Skin epidermis (tissue), 12 donors: ENCODE results near the gene PGLYRP3.
A peak's percentile ranks its signal among the peaks of the same experiment; 100 is the strongest.
"Not testable (repeated sequence)": the region's sequence is repeated elsewhere in the genome, so short reads cannot be mapped to it uniquely, and the experiment has no call there.

Experiments used
- H3K27ac ChIP-seq, 21 experiments: fragments of 200-600 bp; sonication (generic) in 11 of 21; one replicate each; pipeline ENCODE4 v1.5.0; 2020; ENCODE audit warnings: mild to moderate bottlenecking in 3 of 21, inconsistent platforms in 2 of 21, moderate library complexity in 2 of 21
- H3K4me3 ChIP-seq, 7 experiments: fragments of 200-600 bp; sonication (generic) in 2 of 7; one replicate each; pipeline ENCODE4 v1.5.0; 2020; ENCODE audit warnings: inconsistent platforms in 2 of 7, mild to moderate bottlenecking in 2 of 7, moderate library complexity in 1 of 7

The PGLYRP3 gene

DNA sequence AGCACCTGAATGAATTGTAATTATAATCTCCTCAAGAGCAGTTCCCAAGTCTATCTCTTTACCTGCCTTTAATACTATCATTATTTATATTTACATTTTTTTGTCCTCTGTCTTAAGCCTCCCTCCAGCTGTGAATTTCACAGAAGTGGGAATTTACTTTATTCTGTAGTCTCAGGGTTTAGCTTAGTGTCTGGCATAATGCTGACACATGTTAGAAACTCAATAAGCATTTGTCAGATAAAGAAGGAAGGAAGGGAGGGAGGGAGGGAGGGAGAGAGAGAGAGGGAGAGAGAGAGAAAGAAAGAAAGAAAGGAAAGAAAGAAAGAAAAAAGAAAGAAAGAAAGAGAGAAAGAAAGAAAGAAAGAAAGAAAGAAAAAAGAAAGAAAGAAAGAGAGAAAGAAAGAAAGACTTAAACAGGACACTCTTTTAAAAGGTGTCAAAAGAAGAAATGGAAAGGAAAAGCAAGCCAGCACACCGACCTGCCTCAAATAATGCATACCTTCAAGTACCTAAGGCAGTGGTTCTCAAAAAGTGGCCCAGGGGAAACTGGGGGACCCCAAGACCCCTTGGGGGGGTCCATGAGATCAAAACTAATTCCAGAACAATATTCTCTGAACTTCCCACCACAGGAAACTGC is 37.7 kb upstream of the PGLYRP3 start:
- peak overlapping the region in 1 of 21 experiments; percentile 76 for H3K27ac ChIP-seq
- H3K4me3 ChIP-seq, result no peak overlapping the region

DNA sequence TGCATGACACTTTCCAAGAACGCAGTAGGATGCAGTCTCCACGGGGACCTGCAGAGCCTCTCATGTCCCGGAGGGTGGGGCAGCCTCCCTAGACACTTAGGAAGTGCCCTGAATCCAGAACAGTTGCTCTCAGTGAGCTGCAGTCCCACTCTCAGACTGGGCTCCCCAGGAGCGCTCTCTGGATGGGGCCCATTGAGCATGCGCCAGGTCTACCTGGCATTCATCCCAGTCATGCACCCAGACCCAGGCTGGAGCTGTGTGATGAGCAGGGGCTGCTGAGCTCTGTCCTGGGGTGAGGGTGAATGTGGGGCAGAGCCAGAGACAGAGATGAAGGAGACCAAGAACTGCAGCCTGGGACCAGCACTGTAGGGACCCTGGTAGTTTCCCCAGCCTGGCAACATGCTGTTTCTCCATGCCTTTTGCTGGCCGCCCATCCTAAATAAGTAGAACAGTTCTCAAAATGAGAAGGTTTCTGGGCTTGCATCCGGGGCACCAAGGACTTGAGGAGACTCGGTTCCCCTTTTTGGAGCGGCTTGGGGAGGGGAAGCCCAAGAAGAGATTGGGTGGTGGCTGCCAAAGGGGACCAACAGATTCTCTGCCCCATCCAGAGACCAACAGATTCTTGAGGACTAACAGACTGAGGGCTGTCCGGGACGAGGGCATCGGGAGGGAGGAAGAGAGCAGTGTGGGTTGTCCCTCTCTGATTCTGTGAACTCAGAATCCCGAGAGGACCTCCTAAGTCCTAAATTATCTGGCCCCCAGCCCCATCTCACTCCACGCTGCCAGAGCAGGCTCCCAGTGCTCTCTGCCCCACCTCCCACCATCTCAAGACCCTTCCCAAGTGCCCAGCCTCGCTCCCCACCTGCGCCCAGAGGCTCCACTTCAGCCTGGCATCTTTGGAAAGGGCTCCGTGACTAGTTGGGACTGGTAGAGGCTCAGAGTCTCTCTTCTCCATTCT is 36.9 kb upstream of the PGLYRP3 start:
- peak overlapping the region in 9 of 21 experiments; percentile 3 to 76 (median 48) for H3K27ac ChIP-seq
- H3K4me3 ChIP-seq, result no peak overlapping the region

DNA sequence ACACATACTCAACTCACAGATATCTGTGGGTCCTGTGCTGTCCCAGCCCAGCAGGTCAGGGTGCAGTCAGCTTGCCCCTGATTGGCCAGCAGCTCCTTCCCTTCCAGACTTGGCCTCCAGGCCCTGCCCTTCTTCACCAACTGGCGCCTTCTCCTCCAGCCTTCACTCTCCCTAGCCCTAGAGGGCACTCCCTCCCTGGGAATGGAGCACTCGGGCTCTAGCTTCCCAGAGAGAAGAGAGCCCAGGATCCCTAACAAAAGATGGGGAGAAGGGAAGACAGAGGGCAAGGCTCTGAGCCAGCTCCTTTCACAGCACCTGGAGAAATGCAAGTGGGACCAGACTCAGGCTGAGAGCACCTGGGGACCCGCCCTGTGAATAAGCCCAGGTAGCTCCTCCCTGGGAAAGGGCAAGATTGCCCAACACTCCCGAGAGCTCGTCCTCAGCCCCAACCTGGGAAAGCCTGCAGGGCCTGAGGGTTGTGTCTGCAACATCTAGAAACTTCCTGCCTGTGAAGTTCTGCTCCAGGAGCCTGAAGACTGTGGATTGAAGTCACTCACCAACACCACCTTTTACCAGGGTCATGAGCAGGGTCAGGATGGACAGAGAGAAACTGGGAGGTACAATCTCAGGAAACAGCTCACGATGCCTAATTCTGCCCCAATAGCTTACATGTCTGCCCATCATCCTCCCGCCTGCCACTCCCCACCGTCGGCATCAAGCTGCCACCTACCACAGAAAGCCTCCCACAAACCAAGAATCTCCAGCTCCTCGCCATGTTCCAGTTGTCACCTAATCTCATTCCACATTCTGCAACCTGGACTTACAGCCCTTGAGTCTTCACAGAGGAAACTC is 36.0 kb upstream of the PGLYRP3 start, which contains the start of gene PGLYRP4:
Gene PGLYRP4 (minus strand): TSS at position 331 of the 852 bp plus-strand sequence. CDS start 909 bp downstream, outside the sequence.
- H3K27ac ChIP-seq, result peak within 1 kb of the TSS in 13 of 21 experiments; percentile 8 to 76 (median 39)

DNA sequence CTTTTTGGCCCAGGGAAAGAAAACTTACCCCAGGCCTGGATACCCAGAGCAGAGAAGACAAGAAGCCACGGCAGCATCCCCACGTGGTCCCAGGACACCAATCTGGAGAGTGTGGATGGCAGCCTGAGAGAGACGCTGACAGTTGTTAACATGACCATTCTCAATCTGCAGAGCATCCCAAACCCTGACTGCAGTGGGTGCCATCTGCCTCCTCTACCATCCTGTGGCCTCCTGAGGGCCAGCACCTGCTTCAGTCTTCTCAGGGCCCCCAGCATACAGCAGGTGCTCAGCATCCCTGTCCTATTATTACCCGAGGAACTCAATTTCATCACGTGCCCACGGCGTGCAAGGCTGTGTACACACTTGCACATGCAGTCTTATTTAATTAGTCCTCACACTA is 35.1 kb upstream of the PGLYRP3 start:
- Histone ChIP-seq H3K27ac (peak overlapping the region in 9 of 21 experiments; percentile 8 to 76 (median 32)), H3K4me3 (peak overlapping the region in 2 of 7 experiments; percentile 15 to 24)

More for the DNA sequence above, 36.0 kb upstream of the PGLYRP3 start, which contains the start of gene PGLYRP4:
- peak within 1 kb of the TSS in 2 of 7 experiments; percentile 15 to 24 for H3K4me3 ChIP-seq

DNA sequence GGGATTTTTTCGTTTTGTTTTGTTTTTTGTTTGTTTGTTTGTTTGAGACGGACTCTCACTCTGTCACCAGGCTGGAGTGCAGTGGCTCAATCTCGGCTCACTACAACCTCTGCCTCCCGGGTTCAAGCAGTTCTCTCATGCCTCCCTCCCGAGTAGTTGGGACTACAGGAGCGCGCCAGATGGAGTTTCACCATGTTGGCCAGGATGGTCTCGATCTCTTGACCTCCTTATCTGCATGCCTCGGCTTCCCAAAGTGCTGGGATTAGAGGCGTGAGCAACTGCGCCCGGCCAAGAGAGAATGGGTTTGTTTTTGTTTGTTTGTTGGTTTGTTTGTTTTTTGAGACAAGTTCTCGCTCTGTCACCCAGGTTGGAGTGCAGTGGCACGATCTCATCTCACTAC is 34.3 kb upstream of the PGLYRP3 start:
- H3K4me3 ChIP-seq, result not testable (repeated sequence)
- H3K27ac ChIP-seq, result peak overlapping the region in 2 of 21 experiments; percentile 14 to 76

DNA sequence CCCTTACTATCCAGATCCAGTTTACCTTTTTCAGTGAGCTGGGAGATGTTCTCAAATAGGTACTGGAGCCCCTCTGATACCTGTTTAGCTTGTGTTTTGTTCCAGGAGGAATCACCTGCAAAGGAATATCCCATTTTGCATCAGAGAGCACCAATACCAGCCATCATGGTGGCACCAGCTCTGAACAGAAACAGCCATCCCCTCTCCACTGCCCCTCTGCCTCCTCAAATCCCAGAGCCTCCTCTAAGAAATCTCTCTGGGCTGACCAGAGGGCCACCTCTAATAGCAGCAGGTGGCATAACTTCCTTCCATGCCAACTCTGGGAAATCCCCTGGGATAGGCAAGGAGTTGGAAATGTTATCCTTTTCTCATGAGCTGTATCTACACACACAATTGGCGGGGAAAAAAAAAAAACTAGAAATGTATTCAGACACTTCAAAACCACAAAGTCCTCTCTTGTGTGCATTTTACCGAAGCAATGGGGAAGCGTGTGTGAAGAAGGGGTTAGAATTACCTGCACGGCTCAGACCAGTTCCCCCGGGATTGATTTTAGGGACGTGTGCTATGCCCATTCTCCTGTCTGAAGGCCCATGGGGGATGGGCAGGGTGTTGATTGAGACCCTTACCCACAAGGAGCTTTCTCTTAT is 33.4 kb upstream of the PGLYRP3 start:
- no peak overlapping the region for H3K4me3 ChIP-seq
- H3K27ac ChIP-seq, result peak overlapping the region in 1 of 21 experiments; percentile 22

DNA sequence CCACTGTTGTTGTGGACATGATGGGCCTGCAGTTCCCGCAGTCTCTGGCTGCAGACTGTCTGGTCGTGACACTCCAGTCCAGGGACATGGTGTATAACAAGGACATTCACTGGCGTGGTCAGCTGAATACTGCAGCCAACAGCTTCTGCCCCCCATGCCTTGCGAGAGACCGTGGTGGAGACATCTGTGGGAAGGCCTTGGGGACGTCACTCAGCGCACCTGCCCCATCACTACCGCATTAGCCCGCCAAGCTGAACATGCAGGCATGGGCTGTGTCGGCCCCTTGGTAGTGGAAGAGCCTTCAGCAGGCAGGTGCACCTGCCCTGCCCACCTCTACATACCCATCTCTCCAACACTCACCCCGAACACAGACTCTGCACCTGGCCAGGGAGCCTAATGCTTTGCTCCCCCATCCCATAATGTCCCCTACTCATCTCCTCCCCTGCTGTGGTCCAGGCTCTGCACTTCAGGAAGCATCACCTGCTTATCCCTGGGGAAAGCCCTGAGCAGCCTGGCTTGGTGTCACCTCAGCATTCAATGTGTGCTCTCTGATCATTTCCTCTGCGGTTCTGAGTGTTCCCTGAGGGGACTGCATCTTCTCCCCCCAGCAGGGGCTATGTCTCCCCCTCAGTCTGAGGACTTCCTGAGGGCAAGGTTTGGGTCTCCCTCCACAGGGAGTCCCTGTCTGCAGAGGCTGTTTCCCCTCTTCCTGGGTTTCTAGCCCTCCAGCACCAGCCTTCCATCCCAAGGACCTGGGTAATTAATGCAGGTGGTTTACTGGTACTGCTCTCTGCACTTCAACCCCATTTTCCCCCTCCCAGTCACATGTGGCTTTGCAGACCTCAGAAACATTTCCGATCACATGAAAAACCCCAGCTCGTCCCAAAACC is 32.7 kb upstream of the PGLYRP3 start:
- H3K27ac ChIP-seq, result peak overlapping the region in 2 of 21 experiments; percentile 62 to 76

DNA sequence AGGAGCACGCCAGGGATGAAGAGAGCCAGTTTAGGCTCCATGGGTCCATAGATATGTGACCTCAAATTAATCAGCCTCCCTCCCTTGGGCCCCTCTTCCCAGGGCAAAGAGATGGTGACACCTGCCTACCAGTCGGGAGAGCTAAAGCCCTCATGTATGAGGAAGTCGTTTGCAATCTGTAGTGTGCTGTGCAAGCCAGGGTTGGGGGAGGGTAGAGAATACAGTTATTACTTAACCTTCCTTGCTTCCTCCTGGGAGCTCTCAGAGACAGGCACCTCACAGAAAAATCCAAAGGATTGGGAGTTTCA is 31.9 kb upstream of the PGLYRP3 start:
- peak overlapping the region in 11 of 21 experiments; percentile 32 to 76 (median 45) for H3K27ac ChIP-seq

More for the DNA sequence above, 32.7 kb upstream of the PGLYRP3 start:
- H3K4me3 ChIP-seq, result no peak overlapping the region

DNA sequence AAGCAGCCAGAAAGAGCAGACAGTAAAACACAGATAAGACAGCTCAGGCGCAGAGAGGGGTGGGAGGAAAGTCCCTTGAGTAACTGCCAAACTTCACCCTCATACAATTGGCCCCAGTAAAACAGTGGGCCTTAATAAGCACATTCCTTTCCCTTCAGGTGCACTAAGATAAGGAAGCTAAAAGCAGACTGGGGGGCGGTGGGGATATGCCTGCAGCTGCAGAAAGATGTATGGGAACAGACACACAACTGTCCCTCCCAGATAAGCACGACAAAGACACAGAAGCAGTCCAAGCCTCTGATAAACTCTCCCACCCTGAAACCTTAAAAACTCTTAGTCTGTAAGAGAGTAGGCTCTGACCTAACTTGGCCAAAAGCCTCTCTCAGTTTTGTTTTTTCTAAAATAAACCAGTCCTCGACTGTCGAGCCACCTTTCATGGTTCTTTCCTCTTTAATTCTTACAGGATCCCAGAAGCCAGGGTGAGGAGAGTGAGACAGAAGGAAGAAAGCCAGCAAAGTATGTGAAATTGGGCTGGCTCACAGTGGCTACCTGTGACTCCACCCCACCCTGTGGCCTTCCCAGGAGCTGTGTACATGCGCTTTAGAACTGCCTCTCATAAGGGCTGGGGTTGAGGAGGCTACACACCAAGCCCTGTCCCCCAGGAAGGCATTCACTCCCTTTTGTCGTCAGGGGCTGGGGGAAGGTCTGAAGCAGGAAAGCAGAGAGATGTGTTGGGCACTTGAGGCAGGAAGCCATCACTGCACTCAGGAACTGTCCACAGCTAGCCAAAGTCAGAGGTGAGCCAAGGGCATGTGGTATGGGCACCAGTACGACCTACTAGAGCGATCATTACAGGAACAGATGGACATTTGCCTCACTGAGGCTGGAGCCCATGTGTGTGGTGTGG is 31.3 kb upstream of the PGLYRP3 start:
- Histone ChIP-seq H3K27ac (peak overlapping the region in 15 of 21 experiments; percentile 2 to 76 (median 47)), H3K4me3 (no peak overlapping the region)

More for the DNA sequence above, 31.9 kb upstream of the PGLYRP3 start:
- H3K4me3 ChIP-seq, result no peak overlapping the region

DNA sequence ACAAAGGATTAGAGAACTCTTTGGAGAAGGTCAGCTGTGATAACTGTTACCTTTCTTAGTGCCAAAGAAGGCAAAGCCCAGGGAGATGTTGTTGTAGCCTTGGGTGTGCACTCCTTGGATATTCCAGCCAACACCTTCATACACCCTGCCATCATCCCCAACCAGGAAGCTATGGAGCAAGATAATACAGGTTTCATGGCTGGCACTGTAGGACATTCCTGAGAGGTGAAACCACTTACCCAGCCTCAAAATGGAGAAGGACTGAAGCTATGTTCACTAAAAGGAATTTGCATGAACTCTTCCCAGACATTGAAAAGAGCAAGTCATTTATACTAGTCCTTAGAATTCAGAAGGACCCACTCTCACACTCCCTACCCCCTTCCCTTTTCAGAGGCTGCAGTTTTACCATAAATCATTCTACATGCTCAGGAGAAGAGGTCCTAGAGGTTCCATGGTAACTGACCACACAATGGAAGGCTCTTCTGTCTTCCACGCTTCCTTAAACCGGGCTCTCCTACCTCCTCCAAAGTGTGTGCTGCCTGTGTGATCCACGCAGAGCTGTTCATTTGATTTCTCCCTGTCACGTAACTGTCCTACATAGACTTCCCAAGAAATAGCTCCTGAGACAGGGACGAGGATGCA is 30.4 kb upstream of the PGLYRP3 start:
- H3K27ac ChIP-seq, result peak overlapping the region in 10 of 21 experiments; percentile 4 to 76 (median 57)

DNA sequence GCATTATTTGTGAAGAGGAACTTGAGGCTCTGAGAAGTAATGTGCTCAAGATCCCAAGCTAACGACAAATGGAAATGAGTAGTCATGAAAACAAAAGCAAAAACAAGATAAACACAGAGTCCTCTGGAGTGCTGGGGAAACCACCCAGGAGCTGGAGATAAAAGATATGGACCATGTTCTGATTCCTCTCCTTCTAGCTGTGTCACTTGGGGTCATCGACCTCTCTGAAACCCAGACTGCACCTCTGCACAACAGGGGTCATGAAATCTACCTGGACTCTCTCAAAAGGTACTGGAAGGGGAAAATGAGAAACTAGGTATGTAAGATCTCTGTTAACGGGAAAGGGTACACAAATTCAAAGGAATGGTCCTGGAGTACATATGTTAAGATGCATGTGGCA is 29.4 kb upstream of the PGLYRP3 start:
- H3K27ac ChIP-seq, result peak overlapping the region in 3 of 21 experiments; percentile 4 to 67 (median 32)
- H3K4me3 ChIP-seq, result no peak overlapping the region

More for the DNA sequence above, 30.4 kb upstream of the PGLYRP3 start:
- H3K4me3 ChIP-seq, result no peak overlapping the region

DNA sequence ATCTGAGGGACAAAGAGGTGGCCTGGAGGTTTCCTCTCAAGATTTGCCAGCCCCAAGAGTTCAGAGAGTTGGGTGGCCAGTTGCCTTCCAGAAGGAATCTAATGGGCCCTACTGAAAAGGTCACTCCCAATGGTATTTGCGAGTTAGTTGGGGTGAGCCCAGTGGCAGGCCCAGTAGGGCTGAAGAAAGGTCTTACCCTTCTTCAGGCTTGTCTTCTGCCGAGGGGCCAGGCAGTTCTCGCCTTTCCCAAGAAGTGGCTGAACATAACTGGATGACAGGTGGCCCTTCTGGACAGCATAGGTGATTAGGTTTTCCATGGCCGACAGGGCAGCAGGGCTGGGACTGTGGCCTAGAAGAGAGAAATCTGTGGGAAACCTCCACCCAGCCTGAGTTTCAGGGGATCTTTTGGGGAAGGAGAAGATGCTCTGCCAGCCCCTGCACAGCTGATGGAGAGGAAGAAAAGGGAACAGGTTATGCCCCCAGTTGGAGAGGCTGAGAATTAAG is 28.7 kb upstream of the PGLYRP3 start:
- Histone ChIP-seq H3K4me3 (no peak overlapping the region), H3K27ac (peak overlapping the region in 1 of 21 experiments; percentile 32)

DNA sequence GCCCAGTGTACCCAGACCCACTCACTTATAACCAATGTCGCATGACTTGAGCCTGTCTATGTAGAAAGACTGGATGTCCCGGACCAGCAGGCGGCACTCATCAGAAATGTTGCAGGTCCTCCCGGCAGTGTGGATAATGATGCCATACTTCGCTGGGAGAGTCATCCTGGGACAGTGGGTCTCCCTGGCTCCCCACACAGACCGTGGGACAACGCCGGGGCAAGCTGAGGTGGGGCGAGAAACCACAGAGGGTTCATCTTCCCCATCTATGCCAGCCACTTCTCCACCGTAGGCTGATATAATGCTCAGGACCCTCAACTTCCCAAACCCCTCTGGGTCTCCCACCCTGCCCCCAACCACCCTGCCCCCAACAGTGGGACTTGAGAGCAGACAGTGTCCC is 27.6 kb upstream of the PGLYRP3 start:
- H3K27ac ChIP-seq, result peak overlapping the region in 1 of 21 experiments; percentile 32
- no peak overlapping the region for H3K4me3 ChIP-seq

DNA sequence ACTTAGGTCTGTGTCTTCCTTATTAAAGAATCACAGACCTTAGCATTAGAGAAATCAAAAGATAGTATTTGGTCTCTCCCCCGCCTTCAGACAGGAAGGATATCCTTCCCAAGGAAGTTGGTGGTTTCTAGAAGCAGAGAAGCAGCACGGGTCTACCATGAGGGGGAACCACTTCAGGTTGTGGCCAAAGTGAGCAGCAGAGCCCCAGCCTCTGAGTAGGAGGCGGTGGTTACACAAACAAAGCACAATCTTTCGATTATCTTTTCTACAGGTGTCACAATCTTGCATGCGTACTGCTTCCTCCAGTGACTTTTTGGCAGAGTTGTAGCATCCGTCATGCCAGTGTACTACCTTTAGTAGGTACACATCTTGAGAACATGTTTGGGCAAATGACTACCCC is 27.1 kb upstream of the PGLYRP3 start:
- H3K27ac ChIP-seq, result peak overlapping the region in 1 of 21 experiments; percentile 32

DNA sequence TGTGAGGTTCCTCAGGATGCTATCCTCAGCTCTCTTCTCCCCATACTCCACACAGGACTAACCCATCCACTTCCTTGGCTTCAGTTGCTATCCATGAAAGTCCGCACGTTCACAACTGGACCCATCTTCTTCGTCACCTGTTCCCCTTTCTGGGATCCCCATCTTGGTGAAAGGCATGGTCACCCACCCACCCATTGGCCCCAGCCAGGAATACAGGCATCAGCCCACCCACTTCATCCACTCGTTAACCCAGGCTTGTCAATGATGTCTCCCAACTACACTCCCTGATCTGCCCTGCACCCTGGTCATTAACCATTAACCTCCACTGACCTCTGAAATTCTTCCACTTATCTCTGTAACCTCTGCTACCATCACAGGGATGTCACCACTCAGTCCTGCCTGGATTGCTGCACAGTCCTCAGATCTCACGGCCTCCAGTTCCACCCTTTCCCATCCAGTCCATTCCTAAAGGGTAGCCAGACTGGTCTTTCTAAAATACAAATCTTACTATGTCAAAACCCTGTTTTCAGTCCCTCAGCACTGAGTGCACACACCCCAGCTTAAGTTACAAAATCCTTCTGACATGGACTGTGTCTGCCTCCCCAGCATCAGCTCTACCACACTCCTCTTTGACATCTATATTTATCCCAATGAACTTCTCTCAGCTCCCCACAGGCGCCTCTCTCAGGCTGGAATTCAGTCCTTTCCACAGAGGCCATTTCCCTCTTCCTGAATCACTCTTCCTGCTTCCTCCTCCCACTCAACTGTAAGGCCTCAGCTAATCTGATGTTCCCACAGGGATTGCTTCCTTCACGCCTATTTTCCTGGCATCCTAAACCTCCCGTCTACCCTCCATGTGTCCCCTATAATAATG is 25.5 kb upstream of the PGLYRP3 start:
- Histone ChIP-seq H3K27ac (no peak overlapping the region), H3K4me3 (no peak overlapping the region)

More for the DNA sequence above, 27.1 kb upstream of the PGLYRP3 start:
- H3K4me3 ChIP-seq, result no peak overlapping the region
